SK-N-SH treated with all-trans-retinoic acid at 6 μM for 48 hours (cell line): Measurements from ENCODE around the gene CDC20.

Source experiments
- GLIS3 ChIP-seq: fragments of 250-450 bp; sonication (Bioruptor Pico); IDR thresholded peaks from 2 replicates; pipeline ENCODE4 v1.5.0; 2020; ENCODE audit warnings: mild to moderate bottlenecking, moderate library complexity
- OSR1 ChIP-seq: fragments of 250-450 bp; sonication (Bioruptor Pico); IDR thresholded peaks from 2 replicates; pipeline ENCODE4 v1.8.0; 2022; ENCODE audit warnings: moderate library complexity, mild to moderate bottlenecking, inconsistent platforms
- SNAI2 ChIP-seq: fragments of 250-450 bp; sonication (Bioruptor Pico); IDR thresholded peaks from 2 replicates; pipeline ENCODE4 v1.5.0; 2020; ENCODE audit warnings: mild to moderate bottlenecking, moderate library complexity
- TCF4 ChIP-seq: fragments of 250-450 bp; sonication (Bioruptor Pico); IDR thresholded peaks from 2 replicates; pipeline ENCODE4 v1.8.0; 2021; ENCODE audit warnings: mild to moderate bottlenecking, moderate library complexity, borderline replicate concordance
- ZFP3 ChIP-seq: fragments of 250-450 bp; sonication (Bioruptor Pico); IDR thresholded peaks from 2 replicates; pipeline ENCODE4 v1.5.0; 2020; ENCODE audit warnings: mild to moderate bottlenecking, moderate library complexity
- ZNF565 ChIP-seq: fragments of 450-650 bp; formaldehyde crosslinking; conservative IDR thresholded peaks from 2 replicates; pipeline ENCODE4 v1.5.0; 2020; ENCODE audit warnings: low read depth, mild to moderate bottlenecking, moderate library complexity
- TF ChIP-seq, protein P1 (sequence below): fragments of 250-450 bp; sonication (Bioruptor Pico); IDR thresholded peaks from 2 replicates; pipeline ENCODE4 v1.8.0; 2020; ENCODE audit warnings: mild to moderate bottlenecking, moderate library complexity, borderline replicate concordance
- TF ChIP-seq, protein P2 (sequence below): fragments of 250-450 bp; sonication (Bioruptor Pico); IDR thresholded peaks from 2 replicates; pipeline ENCODE4 v1.5.1; 2020; ENCODE audit warnings: low read depth, mild to moderate bottlenecking, moderate library complexity
- TF ChIP-seq, protein P3 (sequence below): fragments of 250-450 bp; sonication (Bioruptor Pico); IDR thresholded peaks from 2 replicates; pipeline ENCODE4 v1.5.0; 2020; ENCODE audit warnings: mild to moderate bottlenecking, moderate library complexity

DNA sequence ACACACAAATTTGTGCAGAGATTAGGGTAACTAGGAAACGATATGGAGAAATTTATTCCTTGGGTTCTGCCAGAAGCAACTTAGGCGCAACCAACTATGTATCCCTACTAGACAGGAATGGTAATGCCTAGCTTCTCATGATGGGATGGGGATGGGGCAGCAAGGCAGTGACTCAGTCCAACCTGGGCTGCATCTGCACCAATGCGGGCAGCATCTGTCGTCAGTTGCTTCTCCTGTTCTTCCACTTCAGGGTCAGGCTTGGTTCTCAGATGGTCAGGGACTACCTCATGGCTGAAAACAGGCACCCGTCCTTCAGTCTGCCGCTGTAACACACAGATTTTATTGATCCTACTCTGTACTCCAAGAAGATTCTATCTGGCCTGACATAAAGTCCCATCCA, 27.9 kb downstream of the CDC20 start:
- TF ChIP-seq, protein P1, sequence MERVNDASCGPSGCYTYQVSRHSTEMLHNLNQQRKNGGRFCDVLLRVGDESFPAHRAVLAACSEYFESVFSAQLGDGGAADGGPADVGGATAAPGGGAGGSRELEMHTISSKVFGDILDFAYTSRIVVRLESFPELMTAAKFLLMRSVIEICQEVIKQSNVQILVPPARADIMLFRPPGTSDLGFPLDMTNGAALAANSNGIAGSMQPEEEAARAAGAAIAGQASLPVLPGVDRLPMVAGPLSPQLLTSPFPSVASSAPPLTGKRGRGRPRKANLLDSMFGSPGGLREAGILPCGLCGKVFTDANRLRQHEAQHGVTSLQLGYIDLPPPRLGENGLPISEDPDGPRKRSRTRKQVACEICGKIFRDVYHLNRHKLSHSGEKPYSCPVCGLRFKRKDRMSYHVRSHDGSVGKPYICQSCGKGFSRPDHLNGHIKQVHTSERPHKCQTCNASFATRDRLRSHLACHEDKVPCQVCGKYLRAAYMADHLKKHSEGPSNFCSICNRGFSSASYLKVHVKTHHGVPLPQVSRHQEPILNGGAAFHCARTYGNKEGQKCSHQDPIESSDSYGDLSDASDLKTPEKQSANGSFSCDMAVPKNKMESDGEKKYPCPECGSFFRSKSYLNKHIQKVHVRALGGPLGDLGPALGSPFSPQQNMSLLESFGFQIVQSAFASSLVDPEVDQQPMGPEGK (CRISPR knock-in tag): no peak
- TF ChIP-seq SNAI2 (no peak), ZNF565 (CRISPR knock-in tag) (no peak), TCF4 (no peak), GLIS3 (CRISPR knock-in tag) (no peak), ZFP3 (CRISPR knock-in tag) (no peak), OSR1 (CRISPR knock-in tag) (no peak)
- TF ChIP-seq, protein P2, sequence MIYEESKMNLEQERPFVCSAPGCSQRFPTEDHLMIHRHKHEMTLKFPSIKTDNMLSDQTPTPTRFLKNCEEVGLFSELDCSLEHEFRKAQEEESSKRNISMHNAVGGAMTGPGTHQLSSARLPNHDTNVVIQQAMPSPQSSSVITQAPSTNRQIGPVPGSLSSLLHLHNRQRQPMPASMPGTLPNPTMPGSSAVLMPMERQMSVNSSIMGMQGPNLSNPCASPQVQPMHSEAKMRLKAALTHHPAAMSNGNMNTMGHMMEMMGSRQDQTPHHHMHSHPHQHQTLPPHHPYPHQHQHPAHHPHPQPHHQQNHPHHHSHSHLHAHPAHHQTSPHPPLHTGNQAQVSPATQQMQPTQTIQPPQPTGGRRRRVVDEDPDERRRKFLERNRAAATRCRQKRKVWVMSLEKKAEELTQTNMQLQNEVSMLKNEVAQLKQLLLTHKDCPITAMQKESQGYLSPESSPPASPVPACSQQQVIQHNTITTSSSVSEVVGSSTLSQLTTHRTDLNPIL (CRISPR knock-in tag): no peak
- TF ChIP-seq, protein P3, sequence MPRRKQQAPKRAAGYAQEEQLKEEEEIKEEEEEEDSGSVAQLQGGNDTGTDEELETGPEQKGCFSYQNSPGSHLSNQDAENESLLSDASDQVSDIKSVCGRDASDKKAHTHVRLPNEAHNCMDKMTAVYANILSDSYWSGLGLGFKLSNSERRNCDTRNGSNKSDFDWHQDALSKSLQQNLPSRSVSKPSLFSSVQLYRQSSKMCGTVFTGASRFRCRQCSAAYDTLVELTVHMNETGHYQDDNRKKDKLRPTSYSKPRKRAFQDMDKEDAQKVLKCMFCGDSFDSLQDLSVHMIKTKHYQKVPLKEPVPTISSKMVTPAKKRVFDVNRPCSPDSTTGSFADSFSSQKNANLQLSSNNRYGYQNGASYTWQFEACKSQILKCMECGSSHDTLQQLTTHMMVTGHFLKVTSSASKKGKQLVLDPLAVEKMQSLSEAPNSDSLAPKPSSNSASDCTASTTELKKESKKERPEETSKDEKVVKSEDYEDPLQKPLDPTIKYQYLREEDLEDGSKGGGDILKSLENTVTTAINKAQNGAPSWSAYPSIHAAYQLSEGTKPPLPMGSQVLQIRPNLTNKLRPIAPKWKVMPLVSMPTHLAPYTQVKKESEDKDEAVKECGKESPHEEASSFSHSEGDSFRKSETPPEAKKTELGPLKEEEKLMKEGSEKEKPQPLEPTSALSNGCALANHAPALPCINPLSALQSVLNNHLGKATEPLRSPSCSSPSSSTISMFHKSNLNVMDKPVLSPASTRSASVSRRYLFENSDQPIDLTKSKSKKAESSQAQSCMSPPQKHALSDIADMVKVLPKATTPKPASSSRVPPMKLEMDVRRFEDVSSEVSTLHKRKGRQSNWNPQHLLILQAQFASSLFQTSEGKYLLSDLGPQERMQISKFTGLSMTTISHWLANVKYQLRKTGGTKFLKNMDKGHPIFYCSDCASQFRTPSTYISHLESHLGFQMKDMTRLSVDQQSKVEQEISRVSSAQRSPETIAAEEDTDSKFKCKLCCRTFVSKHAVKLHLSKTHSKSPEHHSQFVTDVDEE: no peak
